GM10266 (cell line): ENCODE results near the gene MYB.

ENCODE experiments used
- DNase-seq: peaks from one replicate; pipeline ENCODE4 v3.0.0; 2012; ENCODE audit errors: extremely low spot score
- CTCF ChIP-seq: IDR thresholded peaks from 2 replicates; pipeline ENCODE4 v1.5.1; 2012; ENCODE audit warnings: mild to moderate bottlenecking, low read depth; ENCODE audit not compliant: control insufficient read depth, insufficient read depth; ENCODE audit errors: missing control alignments

MYB gene

GRCh38 chr6:135254471-135254870 is 73.4 kb downstream of the MYB start:
- no peak for TF ChIP-seq CTCF
- DNase-seq: no peak

GRCh38 chr6:135256866-135257265 is 75.8 kb downstream of the MYB start:
- DNase-seq: no peak
- no peak for TF ChIP-seq CTCF

GRCh38 chr6:135257631-135258405 is 76.7 kb downstream of the MYB start:
- no peak for DNase-seq
- no peak for TF ChIP-seq CTCF

- no peak for DNase-seq
- TF ChIP-seq CTCF: no peak
Observed at GRCh38 chr6:135258970-135259369, 77.9 kb downstream of the MYB start.

- no peak for DNase-seq
- no peak for TF ChIP-seq CTCF
Observed at GRCh38 chr6:135260612-135261011, 79.5 kb downstream of the MYB start.

GRCh38 chr6:135261872-135262725 is 81.0 kb downstream of the MYB start:
- DNase-seq: no peak
- TF ChIP-seq CTCF: no peak

- no peak for TF ChIP-seq CTCF
- no peak for DNase-seq
Observed at GRCh38 chr6:135265278-135265677, 84.2 kb downstream of the MYB start.
